A549 (cell line): ENCODE measurements around the gene SLC25A40. TPM values are rescaled to one million over a fixed set of nuclear protein-coding genes. Genes with fewer than 3 reads are reported as not detected.
"Not testable (repeated sequence)": the region's sequence is repeated elsewhere in the genome, so short reads cannot be mapped to it uniquely, and the experiment has no call there.

ENCODE experiments used
- ATAC-seq, 2 experiments: fragments of 200-7000 bp in 1 of 2; fragments of >200 bp in 1 of 2; cut with Nextera tagmentation in 1 of 2; cut with Tn5 transposase in 1 of 2; 3 replicates each; pipeline versions ENCODE4 v1.8.0 to v1.9.1; 2018 to 2020; ENCODE audit warnings: mild to moderate bottlenecking in 1 of 2, moderate library complexity in 1 of 2
- CTCF ChIA-PET: fragments of 300-600 bp; sonication (Branson Sonifier 250); formaldehyde crosslinking; extraction: SDS; loops from one replicate; lab custom pipeline; 2021; ENCODE audit warnings: antibody characterized with exemption, inconsistent platforms; lab: Yijun Ruan, JAX
- POLR2A ChIA-PET: fragments of 350-600 bp; formaldehyde crosslinking; extraction: SDS; loops from one replicate; lab custom pipeline; 2021; ENCODE audit warnings: antibody characterized with exemption, inconsistent platforms; lab: Yijun Ruan, JAX
- DNase-seq, 2 experiments: peaks; one replicate each; pipeline versions ENCODE4 v3.0.0 to v3.0.0-alpha.2; 2011 to 2016; ENCODE audit warnings: low read depth in 1 of 2, low spot score in 1 of 2
- FAIRE-seq: peaks from 2 replicates; lab custom pipeline; 2011; peaks lifted over from hg19 to GRCh38; lab: Jason Lieb, UNC
- H3K27ac ChIP-seq, 2 experiments: fragments of >200 bp; sonication (Bioruptor Twin); formaldehyde crosslinking; 3 replicates each; pipeline ENCODE4 v1.5.1; 2016 to 2017
- H3K4me1 ChIP-seq: fragments of >200 bp; sonication (Bioruptor Twin); formaldehyde crosslinking; 3 replicates; pipeline ENCODE4 v1.6.1; 2016
- H3K4me2 ChIP-seq: fragments of >200 bp; sonication (Bioruptor Twin); formaldehyde crosslinking; 3 replicates; pipeline ENCODE4 v1.6.1; 2016
- H3K4me3 ChIP-seq: fragments of >200 bp; sonication (Bioruptor Twin); formaldehyde crosslinking; 3 replicates; pipeline ENCODE4 v1.5.1; 2016
- H3K9me3 ChIP-seq: fragments of >200 bp; sonication (Bioruptor Twin); formaldehyde crosslinking; 3 replicates; pipeline ENCODE4 v1.6.1; 2016
- CEBPB ChIP-seq, 2 experiments: fragments of >200 bp in 1 of 2; sonication (Bioruptor Twin) in 1 of 2; formaldehyde crosslinking in 1 of 2; IDR thresholded peaks; 2 replicates each; pipeline ENCODE4 v1.6.1; 2012 to 2016
- EHF ChIP-seq: fragments of 250-450 bp; sonication (Bioruptor Pico); IDR thresholded peaks from 2 replicates; pipeline ENCODE4 v1.5.0; 2020; ENCODE audit warnings: mild to moderate bottlenecking
- EP300 ChIP-seq, 2 experiments: fragments of >200 bp; sonication (Bioruptor Twin); formaldehyde crosslinking; IDR thresholded peaks; 2 replicates in 1 of 2; 3 replicates in 1 of 2; pipeline ENCODE4 v1.6.1; 2016 to 2017
- ESRRA ChIP-seq: fragments of 150-350 bp; IDR thresholded peaks from 2 replicates; pipeline ENCODE4 v1.6.1; 2014; ENCODE audit warnings: mild to moderate bottlenecking, low read length, borderline replicate concordance
- FOSB ChIP-seq: fragments of 250-450 bp; sonication (Bioruptor Pico); IDR thresholded peaks from 2 replicates; pipeline ENCODE4 v1.5.0; 2020; ENCODE audit warnings: mild to moderate bottlenecking, moderate library complexity
- HDAC2 ChIP-seq: fragments of 200-600 bp; sonication (generic); IDR thresholded peaks from 2 replicates; pipeline ENCODE4 v1.6.1; 2016
- HOXB13 ChIP-seq: fragments of 250-450 bp; sonication (Bioruptor Pico); IDR thresholded peaks from 2 replicates; pipeline ENCODE4 v1.5.0; 2020; ENCODE audit warnings: low read depth, mild to moderate bottlenecking, moderate library complexity
- HOXB5 ChIP-seq: fragments of 250-450 bp; sonication (Bioruptor Pico); IDR thresholded peaks from 2 replicates; pipeline ENCODE4 v1.5.0; 2020; ENCODE audit warnings: mild to moderate bottlenecking, moderate library complexity
- MAZ ChIP-seq: fragments of 150-350 bp; IDR thresholded peaks from 2 replicates; pipeline ENCODE4 v1.6.1; 2014; ENCODE audit warnings: antibody characterized with exemption, low read depth, low read length, borderline replicate concordance
- NR3C1 ChIP-seq: fragments of >200 bp; sonication (Bioruptor Twin); formaldehyde crosslinking; IDR thresholded peaks from 3 replicates; pipeline ENCODE4 v1.6.1; 2017
- PHF8 ChIP-seq: fragments of 200-600 bp; sonication (generic); IDR thresholded peaks from 2 replicates; pipeline ENCODE4 v1.6.1; 2016; ENCODE audit warnings: low read depth, mild to moderate bottlenecking, antibody characterized with exemption, moderate library complexity, borderline replicate concordance
- POLR2AphosphoS2 ChIP-seq: conservative IDR thresholded peaks from 2 replicates; pipeline ENCODE4 v1.6.1; 2012; ENCODE audit warnings: low read length, improper control_type of control experiment, inconsistent platforms
- RAD21 ChIP-seq, 2 experiments: fragments of >200 bp in 1 of 2; sonication (Bioruptor Twin) in 1 of 2; formaldehyde crosslinking in 1 of 2; IDR thresholded peaks in 1 of 2; conservative IDR thresholded peaks in 1 of 2; 2 replicates in 1 of 2; 3 replicates in 1 of 2; pipeline ENCODE4 v1.6.1; 2012 to 2018; ENCODE audit warnings: inconsistent platforms in 1 of 2
- RFX5 ChIP-seq: fragments of 450-650 bp; IDR thresholded peaks from 2 replicates; pipeline ENCODE4 v1.7.1; 2014; ENCODE audit warnings: antibody characterized with exemption, mild to moderate bottlenecking, moderate library complexity
- RNF2 ChIP-seq: fragments of 200-600 bp; sonication (generic); IDR thresholded peaks from 2 replicates; pipeline ENCODE4 v1.6.1; 2016; ENCODE audit warnings: low read depth, mild to moderate bottlenecking, antibody characterized with exemption, moderate library complexity, borderline replicate concordance
- TP53 ChIP-seq: fragments of 250-450 bp; sonication (Bioruptor Pico); IDR thresholded peaks from 2 replicates; pipeline ENCODE4 v1.5.0; 2021; ENCODE audit warnings: mild to moderate bottlenecking, moderate library complexity
- ZC3H11A ChIP-seq: fragments of 450-650 bp; IDR thresholded peaks from 2 replicates; pipeline ENCODE4 v1.6.1; 2014; ENCODE audit warnings: antibody characterized with exemption, mild to moderate bottlenecking
- ZFP36 ChIP-seq: fragments of 450-650 bp; IDR thresholded peaks from 2 replicates; pipeline ENCODE4 v1.6.1; 2014; ENCODE audit warnings: borderline replicate concordance; ENCODE audit not compliant: partially characterized antibody
- WGBS: methylation state at CpG from one replicate; pipeline ENCODE4 v1.1.6; 2017; ENCODE audit errors: missing lambda C conversion rate; 5-methylcytosine and 5-hydroxymethylcytosine counted together
- polyA plus RNA-seq, 4 experiments: library from polyadenylated mRNA; depleted of rRNA in 3 of 4; stranded (reverse); fragments of >200 nt; fragmentation: RNase III in 1 of 4; extraction: RNeasy Plus Mini Kit Qiagen cat#74134 plus additional on column Dnase treatment in 1 of 4; gene quantifications; 2 replicates in 3 of 4; 3 replicates in 1 of 4; pipeline ENCODE4 v1.2.3, GENCODE V29; 2011 to 2017
- TF ChIP-seq, protein P1 (sequence below): IDR thresholded peaks from 2 replicates; pipeline ENCODE4 v1.6.1; 2012
- TF ChIP-seq, protein P2 (sequence below): fragments of 250-450 bp; sonication (Bioruptor Pico); IDR thresholded peaks from 2 replicates; pipeline ENCODE4 v1.5.0; 2020; ENCODE audit warnings: low read depth, mild to moderate bottlenecking, moderate library complexity
- TF ChIP-seq, protein P3 (sequence below): fragments of 250-450 bp; sonication (Bioruptor Pico); IDR thresholded peaks from 2 replicates; pipeline ENCODE4 v1.5.0; 2021; ENCODE audit warnings: mild to moderate bottlenecking, moderate library complexity, borderline replicate concordance
- TF ChIP-seq, protein P4 (sequence below): fragments of >200 bp; sonication (Bioruptor Twin); formaldehyde crosslinking; IDR thresholded peaks from 2 replicates; pipeline ENCODE4 v1.6.1; 2016

Gene SLC25A40
- polyA plus RNA-seq, 2 of the 4 experiments (the other 2 are of a cell fraction): 11.8 to 22.0 TPM

DNA sequence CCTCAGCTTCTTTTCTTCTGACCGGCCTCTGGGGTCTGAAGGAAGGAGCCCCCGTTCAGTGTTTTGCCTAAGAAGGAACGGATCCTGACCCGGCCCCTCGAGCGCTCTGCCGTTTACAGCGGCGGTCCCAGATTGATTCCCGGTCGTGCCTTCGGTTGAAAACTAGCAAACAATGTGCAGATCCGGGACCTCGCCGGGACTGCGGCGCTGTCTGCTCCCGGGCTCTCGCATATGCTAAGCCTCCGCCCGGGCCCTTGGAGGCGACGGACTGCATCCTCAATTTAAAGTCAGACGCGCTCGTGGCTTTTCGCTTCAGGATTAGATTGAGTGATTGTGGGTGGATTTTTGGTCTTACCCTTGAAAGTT, 692 bp upstream of the SLC25A40 start (continued):
- TF ChIP-seq, protein P1, sequence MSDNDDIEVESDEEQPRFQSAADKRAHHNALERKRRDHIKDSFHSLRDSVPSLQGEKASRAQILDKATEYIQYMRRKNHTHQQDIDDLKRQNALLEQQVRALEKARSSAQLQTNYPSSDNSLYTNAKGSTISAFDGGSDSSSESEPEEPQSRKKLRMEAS: no peak

DNA sequence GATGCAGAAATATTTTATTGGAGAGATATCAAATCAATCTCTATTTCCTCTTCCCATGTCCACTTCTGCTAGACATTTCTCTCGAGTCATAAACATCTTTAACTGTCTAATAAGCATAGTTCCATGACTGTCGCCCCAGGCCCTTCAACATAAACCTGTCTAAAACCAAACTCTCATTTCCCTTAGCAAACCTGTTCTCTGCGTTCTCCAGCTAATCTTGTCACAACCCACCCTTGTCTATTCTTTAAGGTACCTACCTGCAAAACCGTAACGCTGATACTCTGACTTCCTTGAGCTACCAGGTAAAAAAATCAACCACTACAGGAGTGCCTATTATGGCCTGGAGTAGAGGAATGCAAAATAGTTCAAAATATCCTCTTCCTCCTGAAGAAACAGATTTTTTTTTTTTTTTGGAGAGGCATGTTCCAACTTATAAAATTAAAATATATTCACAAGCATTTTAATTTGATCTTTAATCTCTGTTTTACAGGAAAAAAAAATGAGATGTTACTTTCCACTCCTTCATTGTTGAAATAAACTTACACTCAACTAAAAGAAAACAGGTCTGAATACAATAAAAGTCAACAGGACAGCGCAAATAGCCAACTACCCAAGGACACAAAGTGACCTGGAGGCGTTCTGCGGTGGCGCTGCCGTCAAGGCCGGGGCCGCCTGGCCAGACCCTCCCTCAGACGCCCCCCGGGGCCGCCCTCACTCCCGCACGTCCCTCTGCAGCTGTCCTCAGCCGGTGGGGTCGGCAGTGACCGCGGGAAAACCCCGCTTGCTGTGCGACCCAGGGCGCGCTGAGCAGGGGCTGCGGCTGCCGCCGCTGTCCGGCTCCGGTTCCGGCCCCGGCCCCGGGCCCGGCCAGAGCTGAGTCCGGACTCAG, 765 bp downstream of the SLC25A40 start:
- Histone ChIP-seq H3K4me2 (peak overlapping the region; percentile 94), H3K9me3 (0 out of 3 replicates have a peak, but pooled peaks cover 4% of the 10 kb centered on the region), H3K4me1 (peaks cover 20% of the 10 kb centered on the region), H3K4me3 (peak overlapping the region; percentile 94), H3K27ac (peak overlapping the region; percentile 92 to 93)
- TF ChIP-seq, protein P2, sequence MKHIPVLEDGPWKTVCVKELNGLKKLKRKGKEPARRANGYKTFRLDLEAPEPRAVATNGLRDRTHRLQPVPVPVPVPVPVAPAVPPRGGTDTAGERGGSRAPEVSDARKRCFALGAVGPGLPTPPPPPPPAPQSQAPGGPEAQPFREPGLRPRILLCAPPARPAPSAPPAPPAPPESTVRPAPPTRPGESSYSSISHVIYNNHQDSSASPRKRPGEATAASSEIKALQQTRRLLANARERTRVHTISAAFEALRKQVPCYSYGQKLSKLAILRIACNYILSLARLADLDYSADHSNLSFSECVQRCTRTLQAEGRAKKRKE (CRISPR knock-in tag): no peak
- TF ChIP-seq EP300 (IDR thresholded peaks at IDR 0.05): no peak
- TF ChIP-seq PHF8: peak; percentile 41; the same call in 1 of the 2 replicates
- TF ChIP-seq HDAC2: peak; percentile 51; the same call in 1 of the 2 replicates
- CTCF ChIA-PET: interaction anchor here (0.6 to 1.8 kb wide), 3 partner anchors 12 to 707 kb away, joined by 3 to 4 read pairs (median 3); no protein-coding TSS in a partner anchor
- ATAC-seq: peak; percentile 28 to 59; a peak in 5 of 6 replicates
- FAIRE-seq: no peak
- WGBS: 11% methylated on average over 14 of the region's 35 CpGs
- peak in 1 of 2 experiments; percentile 18 for DNase-seq
- POLR2A ChIA-PET: interaction anchor here (0.9 to 1.2 kb wide), 2 partner anchors 59 to 723 kb away, joined by 3 read pairs; partner anchors contain the start of genes ADAM22 and DMTF1

DNA sequence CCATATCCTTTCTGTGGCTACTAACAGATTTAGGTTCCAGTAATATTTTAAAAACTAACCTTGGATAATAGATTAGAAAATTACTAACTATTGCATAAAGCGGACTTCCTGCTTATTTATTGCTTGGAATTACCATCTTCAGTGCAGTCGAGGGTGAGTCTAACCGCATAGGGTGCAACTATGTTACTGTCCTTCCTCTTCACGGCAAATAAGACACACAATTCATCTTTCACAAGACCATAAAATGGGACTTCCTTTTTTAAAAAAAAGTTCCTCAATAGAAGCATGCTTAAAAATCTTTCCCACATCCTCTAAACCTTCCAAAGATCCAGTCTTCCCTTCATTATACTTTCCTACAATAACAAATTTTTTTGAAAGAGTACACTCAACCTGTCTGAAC, 2.1 kb downstream of the SLC25A40 start:
- ATAC-seq: no peak
- no peak overlapping the region for H3K27ac ChIP-seq
- peaks cover 20% of the 10 kb centered on the region for H3K4me1 ChIP-seq
- H3K4me3 ChIP-seq: no peak overlapping the region
- no peak for FAIRE-seq
- H3K9me3 ChIP-seq: 0 out of 3 replicates have a peak, but pooled peaks cover 4% of the 10 kb centered on the region
- WGBS: 92% methylated on average over 4 of the region's 4 CpGs
- no peak for DNase-seq
- ChIA-PET POLR2A (no interaction called here), CTCF (interaction anchor here (1.8 kb wide), 1 partner anchor 14 kb away, joined by 4 read pairs; no protein-coding TSS in a partner anchor)
- TF ChIP-seq ZFP36: no peak
- no peak for TF ChIP-seq TP53 (CRISPR knock-in tag)
- no peak for TF ChIP-seq NR3C1
- TF ChIP-seq POLR2AphosphoS2: no peak
- no peak for TF ChIP-seq HOXB13 (CRISPR knock-in tag)
- no peak for TF ChIP-seq ESRRA
- TF ChIP-seq ZC3H11A: no peak
- no peak for TF ChIP-seq HOXB5 (CRISPR knock-in tag)
- no peak for TF ChIP-seq RFX5
- no peak for TF ChIP-seq RNF2
- TF ChIP-seq MAZ: no peak
- no peak for TF ChIP-seq FOSB (CRISPR knock-in tag)
- TF ChIP-seq, protein P3, sequence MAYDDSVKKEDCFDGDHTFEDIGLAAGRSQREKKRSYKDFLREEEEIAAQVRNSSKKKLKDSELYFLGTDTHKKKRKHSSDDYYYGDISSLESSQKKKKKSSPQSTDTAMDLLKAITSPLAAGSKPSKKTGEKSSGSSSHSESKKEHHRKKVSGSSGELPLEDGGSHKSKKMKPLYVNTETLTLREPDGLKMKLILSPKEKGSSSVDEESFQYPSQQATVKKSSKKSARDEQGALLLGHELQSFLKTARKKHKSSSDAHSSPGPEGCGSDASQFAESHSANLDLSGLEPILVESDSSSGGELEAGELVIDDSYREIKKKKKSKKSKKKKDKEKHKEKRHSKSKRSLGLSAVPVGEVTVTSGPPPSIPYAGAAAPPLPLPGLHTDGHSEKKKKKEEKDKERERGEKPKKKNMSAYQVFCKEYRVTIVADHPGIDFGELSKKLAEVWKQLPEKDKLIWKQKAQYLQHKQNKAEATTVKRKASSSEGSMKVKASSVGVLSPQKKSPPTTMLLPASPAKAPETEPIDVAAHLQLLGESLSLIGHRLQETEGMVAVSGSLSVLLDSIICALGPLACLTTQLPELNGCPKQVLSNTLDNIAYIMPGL (CRISPR knock-in tag): no peak
- TF ChIP-seq, protein P4, sequence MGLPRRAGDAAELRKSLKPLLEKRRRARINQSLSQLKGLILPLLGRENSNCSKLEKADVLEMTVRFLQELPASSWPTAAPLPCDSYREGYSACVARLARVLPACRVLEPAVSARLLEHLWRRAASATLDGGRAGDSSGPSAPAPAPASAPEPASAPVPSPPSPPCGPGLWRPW: no peak
- TF ChIP-seq RAD21 (conservative IDR thresholded peaks at IDR 0.05 in 1 of 2, IDR thresholded peaks at IDR 0.05 in 1 of 2): no peak
- TF ChIP-seq EHF: no peak
- no peak for TF ChIP-seq CEBPB (IDR thresholded peaks at IDR 0.05)
- H3K4me2 ChIP-seq: peak overlapping the region; percentile 94

DNA sequence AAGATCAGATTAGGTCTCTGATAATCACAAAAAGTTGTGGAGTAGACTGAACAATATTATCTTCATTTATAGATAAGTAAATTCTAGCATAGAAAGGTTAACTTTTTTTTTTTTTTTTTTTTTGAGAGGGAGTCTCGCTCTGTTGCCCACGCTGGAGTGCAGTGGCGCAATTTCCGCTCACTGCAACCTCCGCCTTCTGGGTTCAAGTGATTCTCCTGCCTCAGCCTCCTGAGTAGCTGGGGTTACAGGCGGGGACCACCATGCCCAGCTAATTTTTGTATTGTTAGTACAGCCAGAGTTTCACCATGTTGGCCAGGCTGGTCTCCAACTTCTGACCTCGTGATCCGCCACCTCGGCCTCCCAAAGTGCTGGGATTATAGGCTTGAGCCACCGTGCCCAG, 2.8 kb downstream of the SLC25A40 start:
- H3K4me3 ChIP-seq, H3K4me2 ChIP-seq, H3K9me3 ChIP-seq, DNase-seq, FAIRE-seq, ATAC-seq, POLR2A ChIA-PET, H3K27ac ChIP-seq: not testable (repeated sequence)
- CTCF ChIA-PET: interaction anchor here (0.8 kb wide), 1 partner anchor 76 kb away, joined by 3 read pairs; no protein-coding TSS in a partner anchor
- 96% methylated on average over 10 of the region's 10 CpGs for WGBS
- H3K4me1 ChIP-seq: peaks cover 17% of the 10 kb centered on the region
